ENCODE measurements around the gene HYKK.

The HYKK gene

GRCh38 chr15:78506971-78507830 is at the start of gene HYKK:
Gene HYKK (plus strand): TSS chr15:78507577. CDS start chr15:78513089, 5,512 bp downstream.
- DNase-seq: peak; percentile 99
- H3K4me3 ChIP-seq (ENCODE audit: low read depth, low read length): peak within 1 kb of the TSS; percentile 87
- in situ Hi-C loops (cut with HindIII; ENCODE audit: low pct_ligation_motif_present, low sequenced_read_pairs): no loop called here
- H3K36me3 ChIP-seq (replicated peaks): no peaks in the 10 kb centered on the region
- H3K27me3 ChIP-seq (replicated peaks): no peaks in the 10 kb centered on the region
- peak within 1 kb of the TSS; percentile 61 for H3K27ac ChIP-seq
- peak; percentile 24 for TF ChIP-seq CTCF (IDR thresholded peaks at IDR 0.05; ENCODE audit: low read depth, low read length, missing control alignments)

- in situ Hi-C loops (cut with HindIII; ENCODE audit: low pct_ligation_motif_present, low sequenced_read_pairs): no loop called here
- DNase-seq: no peak
- no peak for TF ChIP-seq CTCF (IDR thresholded peaks at IDR 0.05; ENCODE audit: low read depth, low read length, missing control alignments)
- peaks cover 14% of the 10 kb centered on the region for H3K36me3 ChIP-seq (replicated peaks)
- H3K4me3 ChIP-seq (ENCODE audit: low read depth, low read length): no peak overlapping the region
- no peak overlapping the region for H3K27ac ChIP-seq
- no peaks in the 10 kb centered on the region for H3K27me3 ChIP-seq (replicated peaks)
Measured at GRCh38 chr15:78460737-78461136, 46.6 kb upstream of the HYKK start.

GRCh38 chr15:78461171-78461888 is 46.0 kb upstream of the HYKK start:
- DNase-seq: no peak

GRCh38 chr15:78469031-78469430 is 38.3 kb upstream of the HYKK start:
- H3K27me3 ChIP-seq (replicated peaks): no peaks in the 10 kb centered on the region
- H3K27ac ChIP-seq: no peak overlapping the region
- in situ Hi-C loops (cut with HindIII; ENCODE audit: low pct_ligation_motif_present, low sequenced_read_pairs): no loop called here
- no peak for TF ChIP-seq CTCF (IDR thresholded peaks at IDR 0.05; ENCODE audit: low read depth, low read length, missing control alignments)
- peaks cover 45% of the 10 kb centered on the region for H3K36me3 ChIP-seq (replicated peaks)
- no peak overlapping the region for H3K4me3 ChIP-seq (ENCODE audit: low read depth, low read length)
- DNase-seq: no peak

More at GRCh38 chr15:78461171-78461888, 46.0 kb upstream of the HYKK start:
- Histone ChIP-seq H3K27ac (no peak overlapping the region), H3K4me3 (ENCODE audit: low read depth, low read length) (no peak overlapping the region), H3K27me3 (replicated peaks) (no peaks in the 10 kb centered on the region), H3K36me3 (replicated peaks) (peaks cover 17% of the 10 kb centered on the region)
- TF ChIP-seq CTCF (IDR thresholded peaks at IDR 0.05; ENCODE audit: low read depth, low read length, missing control alignments): no peak
- in situ Hi-C loops (cut with HindIII; ENCODE audit: low pct_ligation_motif_present, low sequenced_read_pairs): no loop called here

- in situ Hi-C loops (cut with HindIII; ENCODE audit: low pct_ligation_motif_present, low sequenced_read_pairs): no loop called here
- no peak for DNase-seq
- no peak for TF ChIP-seq CTCF (IDR thresholded peaks at IDR 0.05; ENCODE audit: low read depth, low read length, missing control alignments)
- H3K27me3 ChIP-seq (replicated peaks): no peaks in the 10 kb centered on the region
- peaks cover 48% of the 10 kb centered on the region for H3K36me3 ChIP-seq (replicated peaks)
- no peak overlapping the region for H3K4me3 ChIP-seq (ENCODE audit: low read depth, low read length)
- H3K27ac ChIP-seq: no peak overlapping the region
Measured at GRCh38 chr15:78477295-78477694, 30.1 kb upstream of the HYKK start.

Measured in brain microvascular endothelial cell (primary cell).